GM20000 (cell line): Measurements from ENCODE around the gene INKA2.

Experiments
- DNase-seq: peaks from one replicate; pipeline ENCODE4 v3.0.0; 2012; ENCODE audit warnings: low spot score
- TF ChIP-seq, protein P1 (sequence below): IDR thresholded peaks from 2 replicates; pipeline ENCODE4 v1.5.1; 2012; ENCODE audit warnings: mild to moderate bottlenecking, control low read depth; ENCODE audit errors: extremely low read depth, missing control alignments

The INKA2 gene

DNA sequence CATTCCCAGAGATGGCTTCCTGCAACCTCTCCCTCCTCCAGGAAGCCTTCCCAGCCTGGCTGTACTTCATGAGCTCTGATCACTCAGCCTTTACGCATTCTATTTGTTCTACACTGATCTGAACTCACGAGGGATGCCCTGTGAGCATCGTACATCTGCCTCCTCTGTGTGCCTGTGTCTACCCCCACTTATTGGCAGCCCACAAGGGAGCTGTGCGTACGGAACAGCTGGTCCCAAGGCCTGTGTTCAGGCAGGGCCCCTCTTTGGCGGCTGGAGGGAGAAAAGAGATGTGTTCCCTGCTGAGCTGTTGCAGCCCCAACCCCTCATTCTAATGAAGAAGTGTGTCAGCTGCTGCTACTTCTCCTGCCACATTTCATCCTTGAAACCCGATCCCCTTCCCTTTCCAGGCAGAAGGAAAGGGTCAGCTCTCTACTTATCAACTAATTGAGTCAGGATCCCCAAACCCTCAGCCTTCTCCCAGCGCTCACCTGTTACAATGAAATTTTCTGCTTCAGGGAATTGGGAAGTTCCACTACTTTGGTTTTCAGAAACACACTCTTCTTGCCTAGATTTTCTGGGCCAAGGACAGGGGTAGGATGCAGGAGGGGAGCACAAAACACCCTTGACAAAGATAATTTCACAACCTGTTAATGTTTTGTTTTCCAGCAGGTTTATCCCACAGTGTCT, 3.2 kb downstream of the INKA2 start:
- TF ChIP-seq, protein P1, sequence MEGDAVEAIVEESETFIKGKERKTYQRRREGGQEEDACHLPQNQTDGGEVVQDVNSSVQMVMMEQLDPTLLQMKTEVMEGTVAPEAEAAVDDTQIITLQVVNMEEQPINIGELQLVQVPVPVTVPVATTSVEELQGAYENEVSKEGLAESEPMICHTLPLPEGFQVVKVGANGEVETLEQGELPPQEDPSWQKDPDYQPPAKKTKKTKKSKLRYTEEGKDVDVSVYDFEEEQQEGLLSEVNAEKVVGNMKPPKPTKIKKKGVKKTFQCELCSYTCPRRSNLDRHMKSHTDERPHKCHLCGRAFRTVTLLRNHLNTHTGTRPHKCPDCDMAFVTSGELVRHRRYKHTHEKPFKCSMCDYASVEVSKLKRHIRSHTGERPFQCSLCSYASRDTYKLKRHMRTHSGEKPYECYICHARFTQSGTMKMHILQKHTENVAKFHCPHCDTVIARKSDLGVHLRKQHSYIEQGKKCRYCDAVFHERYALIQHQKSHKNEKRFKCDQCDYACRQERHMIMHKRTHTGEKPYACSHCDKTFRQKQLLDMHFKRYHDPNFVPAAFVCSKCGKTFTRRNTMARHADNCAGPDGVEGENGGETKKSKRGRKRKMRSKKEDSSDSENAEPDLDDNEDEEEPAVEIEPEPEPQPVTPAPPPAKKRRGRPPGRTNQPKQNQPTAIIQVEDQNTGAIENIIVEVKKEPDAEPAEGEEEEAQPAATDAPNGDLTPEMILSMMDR, result no peak
- no peak for DNase-seq

DNA sequence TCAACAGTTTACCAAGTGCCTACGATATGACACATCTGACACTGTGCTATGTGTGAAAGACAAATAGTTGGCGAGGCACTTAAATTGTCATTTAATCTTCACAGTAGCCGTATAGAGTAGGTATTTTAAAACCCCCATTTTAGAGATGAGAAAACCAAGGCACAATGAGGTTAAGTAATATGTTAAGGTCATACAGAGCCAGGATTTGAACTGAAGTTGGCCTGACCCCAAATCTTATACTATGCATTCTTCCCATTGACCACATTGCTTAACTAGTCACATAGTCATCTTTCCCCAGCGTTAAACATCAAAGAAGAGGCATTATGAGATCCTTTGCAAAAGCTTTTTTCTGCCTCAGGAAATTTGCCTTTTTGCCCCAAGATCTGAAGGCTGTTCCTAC, 3.9 kb downstream of the INKA2 start:
- TF ChIP-seq, protein P1, result no peak
- DNase-seq, result no peak

DNA sequence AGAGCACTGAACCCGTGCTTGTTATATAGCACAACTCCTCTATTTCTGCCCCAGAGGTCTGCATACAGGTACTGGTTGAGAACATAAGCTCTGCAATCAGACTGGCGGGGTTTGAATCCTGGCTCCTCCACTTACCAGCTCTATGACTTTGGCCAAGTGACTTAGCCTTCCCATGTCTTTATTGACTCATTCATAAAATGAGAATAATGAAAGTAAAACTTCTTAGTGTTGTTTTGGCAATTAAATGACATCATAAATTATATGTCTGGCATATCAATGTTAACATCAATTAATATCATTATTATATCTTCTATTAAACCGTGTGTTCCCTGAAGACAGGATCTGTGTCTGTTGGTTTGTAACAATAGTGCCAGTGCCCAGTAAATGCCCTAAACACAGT, 4.3 kb downstream of the INKA2 start:
- DNase-seq, result no peak
- TF ChIP-seq, protein P1, result no peak

DNA sequence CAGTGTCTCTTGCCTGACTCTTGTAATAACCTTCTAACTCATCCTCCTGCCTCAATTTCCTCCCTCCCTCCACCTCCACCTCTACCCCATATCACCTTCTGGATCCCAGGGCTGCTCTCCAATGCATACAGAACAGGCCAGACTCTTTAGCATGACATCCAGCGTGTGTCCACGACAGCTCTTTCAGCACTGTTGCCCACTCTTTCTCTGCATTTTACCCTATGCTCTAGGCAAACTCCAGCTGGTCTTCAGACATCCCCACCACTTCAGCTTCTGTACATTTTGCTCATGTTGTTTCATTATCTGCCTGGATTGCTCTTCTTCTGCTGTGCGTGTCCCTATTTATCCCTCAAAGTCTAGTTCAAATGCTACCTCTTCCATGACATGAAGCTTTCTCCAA, 4.8 kb downstream of the INKA2 start:
- DNase-seq, result no peak
- TF ChIP-seq, protein P1, result no peak

DNA sequence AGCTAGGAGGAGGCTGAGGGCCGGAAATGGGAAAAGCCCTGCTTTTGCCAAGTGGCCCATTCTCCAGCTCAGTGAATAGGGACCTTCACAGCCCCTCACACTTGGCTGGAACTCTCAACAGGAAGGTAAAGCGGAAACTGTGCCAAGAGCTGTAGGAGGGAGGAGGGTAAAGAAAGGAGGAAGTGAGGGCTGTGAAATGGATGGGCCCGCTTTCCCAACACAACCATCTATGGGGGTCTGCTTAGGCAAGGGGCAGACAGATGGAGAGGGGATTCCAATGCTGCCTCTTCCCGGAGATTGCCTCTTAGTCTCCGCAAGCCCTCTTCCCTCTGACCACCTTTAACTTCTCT, 5.2 kb downstream of the INKA2 start:
- DNase-seq, result no peak
- TF ChIP-seq, protein P1, result no peak

DNA sequence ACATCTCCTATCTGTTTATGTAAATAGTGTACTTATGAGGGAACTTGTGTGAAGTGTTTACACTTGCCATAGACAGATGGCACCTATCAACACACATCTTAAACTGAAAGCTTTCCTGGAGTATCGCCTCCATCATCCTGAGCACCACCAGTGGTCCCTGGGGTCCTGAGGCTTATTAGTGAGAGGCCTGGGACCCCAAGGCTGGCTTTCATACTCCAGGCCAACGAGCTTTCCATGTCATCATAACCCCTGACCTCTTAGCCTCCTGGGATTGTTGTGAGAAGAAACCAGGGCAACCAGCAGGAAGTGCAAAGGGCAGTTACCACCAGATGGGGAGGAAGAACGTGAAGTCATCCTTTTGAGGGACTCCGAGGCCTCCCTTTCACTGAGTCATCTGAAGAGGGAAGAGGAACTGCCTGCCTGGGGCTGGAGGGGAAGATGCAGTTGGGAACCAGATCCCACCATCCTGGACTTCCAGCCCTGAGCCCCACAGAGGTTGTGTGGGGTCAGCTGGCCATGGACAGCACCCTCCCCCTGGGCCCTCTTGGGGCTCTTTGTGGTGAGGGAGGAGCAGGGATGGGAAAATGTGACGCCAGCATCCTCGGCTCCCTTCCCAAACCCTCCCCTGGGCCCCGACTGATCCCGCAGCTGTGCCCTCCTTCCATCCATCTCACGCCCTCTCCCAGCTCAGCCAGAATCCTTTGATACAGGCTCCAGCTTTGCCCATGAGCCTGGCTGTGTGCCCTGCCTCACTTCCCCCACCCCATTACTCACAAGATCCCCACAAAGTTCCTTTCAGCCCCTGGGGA, 5.8 kb downstream of the INKA2 start:
- TF ChIP-seq, protein P1, result no peak
- DNase-seq, result no peak

DNA sequence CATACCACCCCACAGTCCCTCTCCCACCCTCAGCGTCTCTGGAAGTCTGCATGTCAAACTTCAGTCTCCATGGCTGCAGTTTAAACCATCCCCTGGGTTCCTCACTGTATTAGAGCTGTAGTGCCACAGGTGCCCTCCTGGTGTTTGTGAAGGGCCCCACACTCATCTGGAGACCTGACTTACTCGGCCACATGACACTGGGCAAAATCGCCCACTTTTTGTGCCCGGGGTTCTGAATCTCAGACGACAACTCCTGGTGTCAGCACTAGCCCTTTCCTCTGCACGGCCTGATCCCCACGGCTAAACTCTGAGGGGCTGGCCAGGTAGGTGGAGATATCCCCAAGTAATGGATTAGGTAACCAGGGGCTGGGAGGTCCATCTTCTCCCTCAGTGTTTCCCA, 6.5 kb downstream of the INKA2 start:
- DNase-seq, result no peak
- TF ChIP-seq, protein P1, result no peak
